IMR-90 (cell line): Measurements from ENCODE around the gene CDK14. TPM values are rescaled to one million over a fixed set of nuclear protein-coding genes. Genes with fewer than 3 reads are reported as not detected.

Experiments used
- ATAC-seq: fragments of 200-7000 bp; cut with Tn5 transposase; 2 replicates; pipeline ENCODE4 v1.9.1; 2020; ENCODE audit warnings: low read depth, mild to moderate bottlenecking, moderate library complexity
- BruUV-seq: library from RNA; stranded (reverse); fragments of 400-500 nt; replicated peaks from 2 replicates; lab custom pipeline; 2021; lab: Mats Ljungman, UMichigan
- CTCF ChIA-PET: fragments of 300-600 bp; formaldehyde crosslinking; extraction: SDS; loops from one replicate; lab custom pipeline; 2021; ENCODE audit warnings: antibody characterized with exemption; lab: Yijun Ruan, JAX
- POLR2A ChIA-PET: fragments of 300-600 bp; sonication (Branson Sonifier 250); formaldehyde crosslinking; loops from one replicate; lab custom pipeline; 2022; ENCODE audit warnings: antibody characterized with exemption; ENCODE audit not compliant: unreplicated experiment; lab: Charles Lee
- DNase-seq: peaks from one replicate; pipeline ENCODE4 v3.0.0; 2013
- H2AFZ ChIP-seq: replicated peaks from 2 replicates; pipeline ENCODE3; 2013; ENCODE audit warnings: low read length, mild to moderate bottlenecking; ENCODE audit not compliant: poor library complexity
- H2AK5ac ChIP-seq: 2 replicates; pipeline ENCODE4 v1.6.1; 2013; ENCODE audit warnings: low read depth, low read length, inconsistent platforms
- H2AK9ac ChIP-seq: replicated peaks from 2 replicates; pipeline ENCODE3; 2013; ENCODE audit warnings: mild to moderate bottlenecking, low read depth, low read length, moderate library complexity; ENCODE audit not compliant: poor library complexity
- H2BK120ac ChIP-seq: 2 replicates; pipeline ENCODE4 v1.6.1; 2013; ENCODE audit warnings: low read depth, low read length, inconsistent platforms
- H2BK15ac ChIP-seq: 3 replicates; pipeline ENCODE4 v1.6.1; 2013; ENCODE audit warnings: low read depth, low read length, inconsistent platforms
- H2BK20ac ChIP-seq: 2 replicates; pipeline ENCODE4 v1.6.1; 2013; ENCODE audit warnings: low read depth, mild to moderate bottlenecking, inconsistent platforms, low read length, moderate library complexity
- H2BK5ac ChIP-seq: 2 replicates; pipeline ENCODE4 v1.6.1; 2013; ENCODE audit warnings: mild to moderate bottlenecking, low read depth, low read length, inconsistent platforms; ENCODE audit not compliant: poor library complexity, severe bottlenecking
- H3K14ac ChIP-seq: replicated peaks from 2 replicates; pipeline ENCODE4 v1.6.1; 2013; ENCODE audit warnings: low read depth, low read length, inconsistent platforms
- H3K18ac ChIP-seq: 2 replicates; pipeline ENCODE4 v1.6.1; 2013; ENCODE audit warnings: low read depth, low read length, control low read depth
- H3K23ac ChIP-seq: 2 replicates; pipeline ENCODE4 v1.6.1; 2013; ENCODE audit warnings: low read depth, low read length, inconsistent platforms
- H3K27ac ChIP-seq: 2 replicates; pipeline ENCODE4 v1.5.1; 2013; ENCODE audit warnings: mild to moderate bottlenecking, control low read depth, low read length; ENCODE audit not compliant: insufficient read depth
- H3K27me3 ChIP-seq: 2 replicates; pipeline ENCODE4 v1.6.1; 2013; ENCODE audit warnings: low read length; ENCODE audit not compliant: control insufficient read depth, insufficient read depth
- H3K36me3 ChIP-seq: 2 replicates; pipeline ENCODE4 v1.6.1; 2013; ENCODE audit warnings: low read length, mixed read lengths; ENCODE audit not compliant: control insufficient read depth, insufficient read depth
- H3K4ac ChIP-seq: 2 replicates; pipeline ENCODE4 v1.6.1; 2013; ENCODE audit warnings: low read depth, low read length, inconsistent platforms
- H3K4me1 ChIP-seq: 2 replicates; pipeline ENCODE4 v1.6.1; 2013; ENCODE audit warnings: low read length, mixed read lengths; ENCODE audit not compliant: control insufficient read depth, insufficient read depth
- H3K4me2 ChIP-seq: 2 replicates; pipeline ENCODE4 v1.6.1; 2013; ENCODE audit warnings: low read depth, mild to moderate bottlenecking, control low read depth, low read length, moderate library complexity
- H3K4me3 ChIP-seq: 2 replicates; pipeline ENCODE4 v1.5.1; 2013; ENCODE audit warnings: low read depth, mild to moderate bottlenecking, control low read depth, low read length, moderate library complexity; ENCODE audit not compliant: insufficient read depth
- H3K56ac ChIP-seq: 2 replicates; pipeline ENCODE4 v1.6.1; 2013; ENCODE audit warnings: low read length, inconsistent platforms; ENCODE audit not compliant: insufficient read depth; ENCODE audit errors: extremely low read depth
- H3K79me1 ChIP-seq, 2 experiments: 2 replicates each; pipeline ENCODE4 v1.6.1; 2013; ENCODE audit warnings: low read length in 2 of 2, inconsistent platforms in 1 of 2, low read depth in 1 of 2
- H3K9ac ChIP-seq: 2 replicates; pipeline ENCODE4 v1.6.1; 2013; ENCODE audit warnings: low read depth, low read length, control low read depth
- H3K9me1 ChIP-seq: 2 replicates; pipeline ENCODE4 v1.6.1; 2013; ENCODE audit warnings: low read length, inconsistent platforms; ENCODE audit not compliant: insufficient read depth
- H3K9me3 ChIP-seq: 2 replicates; pipeline ENCODE4 v1.6.1; 2013; ENCODE audit warnings: low read length; ENCODE audit not compliant: control insufficient read depth, insufficient read depth
- H4K20me1 ChIP-seq: 2 replicates; pipeline ENCODE4 v1.6.1; 2013; ENCODE audit warnings: low read length, inconsistent platforms; ENCODE audit not compliant: insufficient read depth
- H4K5ac ChIP-seq: 2 replicates; pipeline ENCODE4 v1.6.1; 2013; ENCODE audit warnings: mild to moderate bottlenecking, low read depth, low read length, control low read depth
- H4K8ac ChIP-seq, 2 experiments: 2 replicates each; pipeline ENCODE4 v1.6.1; 2013; ENCODE audit warnings: low read depth in 2 of 2, low read length in 2 of 2, control low read depth in 1 of 2, inconsistent platforms in 1 of 2
- H4K91ac ChIP-seq: 2 replicates; pipeline ENCODE4 v1.6.1; 2013; ENCODE audit warnings: low read depth, low read length, inconsistent platforms; ENCODE audit not compliant: insufficient read depth
- FOS ChIP-seq: fragments of 150-350 bp; IDR thresholded peaks from 2 replicates; pipeline ENCODE4 v1.6.1; 2016; ENCODE audit warnings: low read depth, low read length
- RAD21 ChIP-seq: IDR thresholded peaks from 2 replicates; pipeline ENCODE4 v1.6.1; 2012; ENCODE audit warnings: low read length, improper control_type of control experiment
- WGBS, 2 experiments: methylation state at CpG; one replicate each; pipeline versions ENCODE4 v1.1.5 to v1.1.7; 2013; ENCODE audit warnings: missing lambda C conversion rate in 2 of 2; ENCODE audit not compliant: insufficient read length in 1 of 2; ENCODE audit errors: extremely low coverage in 2 of 2; 5-methylcytosine and 5-hydroxymethylcytosine counted together
- dilution Hi-C: fragments of 300-500 bp; cut with HindIII; formaldehyde crosslinking; loops from one replicate; pipeline ENCODE4 v1.14.3; 2018; ENCODE audit warnings: low sequenced_read_pairs; ENCODE audit not compliant: unreplicated experiment
- in situ Hi-C: fragments of 300-500 bp; cut with MboI; formaldehyde crosslinking; loops from 3 replicates; pipeline ENCODE4 v1.14.3; 2019; ENCODE audit warnings: low sequenced_read_pairs, inconsistent platforms, mixed read lengths
- intact Hi-C: fragments of 100-400 bp; cut with micrococcal nuclease; formaldehyde crosslinking; loops from 2 replicates; pipeline ENCODE4 v1.10.0; 2022
- polyA plus RNA-seq, 3 experiments: library from polyadenylated mRNA; depleted of rRNA; stranded (reverse); fragments of >200 nt; gene quantifications; 2 replicates each; pipeline ENCODE4 v1.2.3, GENCODE V29; 2012; ENCODE audit warnings: low replicate concordance in 1 of 3
- total RNA-seq: library from RNA; depleted of rRNA; stranded (reverse); fragments of >200 nt; gene quantifications from 2 replicates; pipeline ENCODE4 v1.2.3, GENCODE V29; 2012

Gene CDK14
- total and polyA plus RNA-seq, 2 of the 4 experiments (the other 2 are of a cell fraction) = 10.1 to 29.6 TPM

GRCh38 chr7:91228327-91228726, 632.2 kb downstream of the CDK14 start:
- H3K4me2 ChIP-seq = peak overlapping the region; percentile 41; the same call in 1 of the 2 replicates
- H3K36me3 ChIP-seq = no peaks in the 10 kb centered on the region
- H2BK15ac ChIP-seq = peak overlapping the region; percentile 75; the same call in 2 of the 3 replicates
- H3K9me1 ChIP-seq = peaks cover 3% of the 10 kb centered on the region; the same call in 1 of the 2 replicates
- H2AK9ac ChIP-seq = no peak overlapping the region
- H2BK120ac ChIP-seq = peak overlapping the region; percentile 80
- H3K18ac ChIP-seq = peak overlapping the region; percentile 24; the same call in 1 of the 2 replicates
- in situ Hi-C loops (no loop called here), intact Hi-C loops (no loop called here), dilution Hi-C loops (no loop called here)
- H3K27me3 ChIP-seq = no peaks in the 10 kb centered on the region
- H2AK5ac ChIP-seq = no peak overlapping the region
- no peaks in the 10 kb centered on the region for H3K79me1 ChIP-seq
- peak overlapping the region; percentile 69; the same call in 1 of the 2 replicates for H3K23ac ChIP-seq
- H4K20me1 ChIP-seq = no peaks in the 10 kb centered on the region; the same call in 1 of the 2 replicates
- peak overlapping the region; percentile 12; the same call in 1 of the 2 replicates for H3K14ac ChIP-seq
- no peak overlapping the region for H3K9ac ChIP-seq
- peak overlapping the region in 1 of 2 experiments; percentile 62; a peak in 1 of 4 replicates for H4K8ac ChIP-seq
- H2BK20ac ChIP-seq = peak overlapping the region; percentile 79; the same call in 1 of the 2 replicates
- H2AFZ ChIP-seq = no peak overlapping the region
- DNase-seq (peak; percentile 68), ATAC-seq (peak; percentile 82)
- H3K9me3 ChIP-seq = peaks cover 4% of the 10 kb centered on the region; the same call in 1 of the 2 replicates
- BruUV-seq = no TSS peak
- H3K4ac ChIP-seq = peak overlapping the region; percentile 75; the same call in 1 of the 2 replicates
- H2BK5ac ChIP-seq = peak overlapping the region; percentile 35
- TF ChIP-seq RAD21 = no peak
- TF ChIP-seq FOS = 0 out of 2 replicates have a peak, but pooled peaks have one; percentile 14
- peaks cover 8% of the 10 kb centered on the region for H3K4me1 ChIP-seq
- H3K56ac ChIP-seq = peak overlapping the region; percentile 23; the same call in 1 of the 2 replicates
- H4K5ac ChIP-seq = no peak overlapping the region
- POLR2A ChIA-PET = interaction anchor here (1.1 kb wide), 1 partner anchor 101 kb away, joined by 6 read pairs; no protein-coding TSS in a partner anchor
- H3K27ac ChIP-seq = no peak overlapping the region
- no CpG with 5 or more reads among the region's 2 CpGs for WGBS, 2 experiments
- H4K91ac ChIP-seq = no peak overlapping the region
- CTCF ChIA-PET = interaction anchor here (1.0 kb wide), 2 partner anchors 13 to 100 kb away, joined by 3 to 4 read pairs; no protein-coding TSS in a partner anchor
- H3K4me3 ChIP-seq = no peak overlapping the region
